ACHN (cell line): ENCODE results near the gene RNF180.
"Not testable (repeated sequence)": the region's sequence is repeated elsewhere in the genome, so short reads cannot be mapped to it uniquely, and the experiment has no call there.

Experiments used
- DNase-seq: peaks from one replicate; pipeline ENCODE4 v3.0.0-alpha.2; 2015
- in situ Hi-C: cut with HindIII; loops from 2 replicates; pipeline ENCODE4 v1.10.0; 2017; ENCODE audit warnings: low sequenced_read_pairs, low pct_ligation_motif_present, low pct_unique_long_range_greater_than_20kb

RNF180 gene

DNA sequence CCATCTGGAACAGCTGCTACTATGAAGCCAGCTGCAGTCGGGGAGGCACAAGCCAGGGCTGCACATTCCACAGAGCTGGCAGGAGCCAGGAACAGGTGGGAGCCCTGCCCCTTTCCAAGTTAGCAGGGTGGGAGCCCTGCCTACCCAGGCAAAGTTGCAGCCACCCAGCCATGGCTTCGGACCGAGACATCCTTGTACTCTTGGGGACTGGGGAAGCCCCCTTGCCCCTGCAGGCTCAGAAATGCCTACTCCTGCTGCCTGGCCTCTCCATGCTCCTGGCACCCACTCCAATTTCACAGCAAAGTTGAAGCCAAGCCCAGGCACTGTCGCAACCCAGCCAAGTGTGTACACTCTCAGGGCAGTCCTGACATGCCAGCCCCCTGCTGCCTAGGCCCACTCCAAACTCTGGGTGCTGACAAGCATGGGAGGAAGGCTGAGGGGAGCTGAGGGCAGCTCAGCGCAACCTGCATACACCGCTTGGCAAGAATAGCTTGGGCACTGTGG is 165.1 kb downstream of the RNF180 start:
- DNase-seq = no peak
- in situ Hi-C loops = no loop called here

DNA sequence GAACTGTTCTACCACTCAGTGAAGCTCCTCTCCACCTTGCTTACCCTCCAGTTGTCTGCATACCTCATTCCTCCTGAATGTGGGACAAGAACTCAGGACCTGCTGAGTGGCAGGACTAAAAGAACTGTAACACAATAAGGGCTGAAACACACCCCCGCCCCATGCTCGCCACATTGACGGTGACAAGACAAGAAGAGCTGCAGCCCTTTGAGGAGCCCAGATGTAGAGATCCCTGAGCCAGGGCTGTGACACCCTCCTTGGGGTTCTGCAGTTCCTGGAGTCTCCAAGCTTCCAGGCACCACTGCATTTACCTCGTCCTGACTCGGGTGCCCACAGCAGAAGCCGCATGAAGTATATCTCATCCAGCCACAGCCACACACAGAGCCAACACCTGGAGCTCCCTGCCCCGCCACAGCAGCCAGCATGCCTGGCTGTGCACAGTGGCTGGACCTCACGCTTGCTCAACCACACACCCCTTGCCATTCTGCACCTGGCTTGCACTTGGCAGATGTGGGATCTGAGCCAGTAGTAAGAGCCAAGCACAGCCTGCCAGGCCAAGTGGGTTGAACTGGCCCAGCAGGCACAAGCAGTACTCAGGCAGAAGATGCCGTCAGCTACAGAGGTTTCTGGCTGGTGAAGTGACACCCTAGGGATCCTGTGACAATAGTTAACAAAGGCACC is 166.1 kb downstream of the RNF180 start:
- in situ Hi-C loops = no loop called here
- no peak for DNase-seq

DNA sequence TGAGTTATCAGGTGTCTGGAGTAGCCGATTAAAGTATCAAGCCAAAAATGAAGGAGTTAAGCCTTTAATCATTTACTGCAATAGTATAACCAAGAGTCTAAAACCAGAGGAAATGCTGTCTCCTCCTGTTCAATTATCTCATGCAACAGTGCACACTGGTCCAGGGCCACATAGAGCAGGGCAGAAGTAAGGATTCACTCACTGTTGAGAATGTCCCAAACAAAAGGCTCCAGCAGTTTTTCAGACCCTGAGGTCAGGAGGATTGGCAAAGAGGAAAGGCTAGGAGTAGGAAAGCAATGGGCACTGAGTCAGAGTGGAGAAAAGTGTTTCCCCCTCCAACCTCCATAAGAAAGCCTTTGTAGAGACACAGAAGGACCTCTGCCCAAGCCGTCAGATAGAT is 168.2 kb downstream of the RNF180 start:
- no peak for DNase-seq

DNA sequence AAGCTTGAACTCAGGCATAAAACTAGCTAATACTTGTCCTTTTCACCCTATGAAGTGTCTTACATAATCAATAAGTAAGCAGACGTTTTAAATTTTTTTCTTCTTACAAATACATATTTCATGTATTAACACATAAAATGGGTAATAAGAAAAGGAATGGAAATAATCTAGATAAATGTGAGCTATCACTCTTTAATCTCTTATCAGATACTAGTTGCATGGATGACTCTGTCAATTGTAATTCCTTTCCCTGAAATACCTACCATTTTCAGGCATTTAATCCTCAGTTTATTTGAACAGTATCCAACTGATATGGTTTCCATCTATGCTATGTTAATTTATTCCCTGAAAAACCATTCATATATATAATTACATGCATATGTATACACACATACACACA is 174.1 kb downstream of the RNF180 start:
- DNase-seq = no peak
- in situ Hi-C loops = no loop called here

More for the DNA sequence above, 168.2 kb downstream of the RNF180 start:
- in situ Hi-C loops = no loop called here

DNA sequence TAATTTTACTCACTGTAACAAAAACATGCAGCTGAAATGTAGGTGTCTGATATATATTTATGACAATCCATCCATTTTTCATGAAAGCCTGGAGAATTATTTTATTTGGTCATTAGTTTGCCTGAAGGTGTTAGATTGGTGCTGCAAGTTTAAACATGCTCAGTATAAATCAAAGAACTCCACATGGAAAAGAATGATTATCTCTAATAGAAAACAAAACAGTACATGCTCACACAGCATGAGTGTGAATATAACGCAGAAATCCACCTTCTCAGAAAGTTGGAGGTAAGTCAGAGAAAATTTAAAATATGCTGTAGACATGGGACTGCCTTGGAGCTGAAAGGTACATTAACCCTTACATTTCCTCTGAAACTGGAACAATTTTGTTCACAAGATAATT is 174.7 kb downstream of the RNF180 start:
- no peak for DNase-seq
- in situ Hi-C loops = no loop called here

DNA sequence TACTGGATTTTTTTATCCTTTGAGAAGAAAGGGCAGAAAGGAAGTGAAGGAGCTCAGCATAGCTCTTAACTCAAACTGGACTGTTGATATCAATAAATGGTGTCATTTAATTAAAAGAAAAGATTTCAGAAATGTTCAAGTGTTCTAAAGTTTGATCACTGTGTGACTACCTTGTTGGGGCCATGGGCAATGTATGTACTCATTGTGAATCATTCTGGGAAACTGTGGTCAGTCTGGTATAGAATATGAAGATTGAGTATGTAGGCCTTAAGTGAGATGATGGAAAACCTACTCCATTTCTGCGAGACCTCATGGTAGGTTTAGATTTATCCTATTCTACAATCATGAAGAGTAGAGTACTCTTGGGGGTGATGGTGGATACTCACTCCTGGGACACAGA is 175.7 kb downstream of the RNF180 start:
- in situ Hi-C loops = no loop called here
- DNase-seq = no peak

DNA sequence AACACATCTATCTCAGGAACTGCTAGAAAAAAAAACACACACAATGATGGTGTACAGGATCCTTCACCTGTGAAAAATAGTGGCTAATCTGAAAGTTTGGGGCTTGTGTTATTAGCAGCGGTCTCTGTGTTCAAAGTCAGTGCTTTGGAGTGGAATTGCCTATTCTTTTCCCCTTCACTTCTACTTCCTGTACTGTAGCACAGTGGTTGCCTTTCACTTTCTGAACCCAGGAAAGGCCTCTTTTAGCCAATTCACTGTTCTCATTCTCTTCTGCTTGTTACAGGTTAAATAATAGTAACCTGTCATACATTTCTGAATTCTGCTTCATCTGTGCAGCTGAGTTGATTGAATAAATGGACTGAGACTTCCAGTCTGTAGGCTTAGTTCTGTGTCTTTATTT is 178.9 kb downstream of the RNF180 start:
- DNase-seq = no peak
- in situ Hi-C loops = no loop called here

DNA sequence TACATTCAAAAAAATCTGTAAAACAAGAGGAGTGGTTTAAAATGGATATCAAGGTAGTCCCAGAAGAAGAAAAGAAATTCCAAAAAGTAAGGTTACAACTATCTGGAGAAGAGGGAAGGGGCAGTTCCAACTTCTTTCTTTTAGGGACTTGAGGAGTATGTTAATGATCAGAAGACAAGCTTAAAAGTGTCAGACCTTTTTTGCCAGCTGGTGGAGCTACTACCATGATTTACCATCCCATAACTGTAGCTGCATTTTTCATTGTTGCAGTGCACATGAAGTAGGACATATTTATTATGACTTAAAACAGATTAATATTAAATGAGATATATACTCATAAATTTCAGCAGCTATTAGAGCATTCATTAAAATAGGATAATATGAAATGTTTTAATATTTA is 181.7 kb downstream of the RNF180 start:
- DNase-seq = peak; percentile 4
- in situ Hi-C loops = no loop called here

DNA sequence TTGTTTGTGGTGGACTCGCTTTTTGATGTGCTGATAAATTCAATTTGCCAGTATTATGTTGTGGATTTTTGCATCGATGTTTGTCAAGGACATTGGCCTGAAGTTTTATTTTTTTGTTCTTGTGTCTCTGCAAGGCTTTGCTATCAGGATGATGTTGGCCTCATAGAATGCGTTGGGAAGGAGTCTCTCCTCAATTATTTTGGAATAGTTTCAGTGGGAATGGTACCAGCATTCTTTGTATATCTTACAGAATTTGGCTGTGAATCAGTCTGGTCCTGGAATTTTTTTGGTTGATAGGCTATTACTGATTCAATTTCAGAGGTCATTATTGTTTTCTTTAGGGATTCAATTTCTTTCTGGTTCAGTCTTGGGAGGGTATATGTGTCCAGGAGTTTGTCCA is 198.8 kb downstream of the RNF180 start:
- DNase-seq = no peak
- in situ Hi-C loops = no loop called here

DNA sequence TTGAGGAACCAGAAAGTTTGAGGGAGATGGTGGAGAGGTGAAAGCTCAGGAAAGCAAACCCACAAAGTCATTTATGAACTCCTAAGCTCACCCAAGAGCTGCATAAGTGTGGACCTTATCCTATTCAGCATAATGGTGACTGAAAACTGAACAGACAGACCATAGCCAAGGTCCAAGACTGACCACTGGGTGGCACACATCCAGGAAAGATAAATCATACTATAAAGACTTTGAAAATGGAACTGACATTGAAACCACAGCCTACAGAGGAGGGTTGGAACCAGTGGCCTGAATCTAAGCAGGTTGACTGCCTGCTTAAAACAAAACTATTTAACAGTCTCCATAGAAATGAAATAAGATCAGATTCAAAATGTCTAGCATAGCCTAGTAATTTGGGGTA is 219.1 kb downstream of the RNF180 start:
- in situ Hi-C loops = no loop called here
- DNase-seq = peak; percentile 30

DNA sequence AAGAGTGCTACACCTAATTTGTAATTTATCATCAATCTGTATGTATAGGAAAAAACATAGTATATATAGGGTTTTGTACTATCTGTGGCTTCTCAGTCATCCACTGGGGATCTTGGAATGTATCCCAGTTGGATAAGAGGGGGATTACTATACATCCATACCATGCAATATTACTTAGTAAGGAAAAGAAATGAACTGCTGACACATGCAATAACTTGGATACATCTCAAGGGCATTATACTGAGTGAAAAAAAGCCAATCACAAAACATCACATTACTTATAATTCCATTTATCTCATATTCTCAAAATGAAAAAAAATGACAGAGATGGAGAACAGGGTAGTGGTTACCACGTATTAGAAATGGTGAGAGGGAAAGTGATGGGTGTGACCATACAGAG is 231.9 kb downstream of the RNF180 start:
- in situ Hi-C loops = no loop called here

DNA sequence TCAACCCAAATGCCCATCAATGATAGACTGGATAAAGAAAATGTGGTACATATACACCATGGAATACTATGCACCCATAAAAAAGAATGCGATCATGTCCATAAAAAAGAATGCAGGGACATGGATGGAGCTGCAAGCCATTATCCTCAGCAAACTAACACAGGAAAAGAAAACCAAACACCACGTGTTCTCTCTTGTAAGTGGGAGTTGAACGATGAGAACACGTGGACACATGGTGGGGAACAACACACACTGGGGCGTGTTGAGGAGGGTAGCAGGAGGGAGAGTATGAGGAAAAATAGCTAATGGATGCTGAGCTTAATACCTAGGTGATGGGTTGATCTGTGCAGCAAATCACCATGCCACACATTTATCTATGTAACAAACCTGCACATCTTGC is 233.1 kb downstream of the RNF180 start:
- in situ Hi-C loops, DNase-seq: not testable (repeated sequence)

More for the DNA sequence above, 231.9 kb downstream of the RNF180 start:
- no peak for DNase-seq

DNA sequence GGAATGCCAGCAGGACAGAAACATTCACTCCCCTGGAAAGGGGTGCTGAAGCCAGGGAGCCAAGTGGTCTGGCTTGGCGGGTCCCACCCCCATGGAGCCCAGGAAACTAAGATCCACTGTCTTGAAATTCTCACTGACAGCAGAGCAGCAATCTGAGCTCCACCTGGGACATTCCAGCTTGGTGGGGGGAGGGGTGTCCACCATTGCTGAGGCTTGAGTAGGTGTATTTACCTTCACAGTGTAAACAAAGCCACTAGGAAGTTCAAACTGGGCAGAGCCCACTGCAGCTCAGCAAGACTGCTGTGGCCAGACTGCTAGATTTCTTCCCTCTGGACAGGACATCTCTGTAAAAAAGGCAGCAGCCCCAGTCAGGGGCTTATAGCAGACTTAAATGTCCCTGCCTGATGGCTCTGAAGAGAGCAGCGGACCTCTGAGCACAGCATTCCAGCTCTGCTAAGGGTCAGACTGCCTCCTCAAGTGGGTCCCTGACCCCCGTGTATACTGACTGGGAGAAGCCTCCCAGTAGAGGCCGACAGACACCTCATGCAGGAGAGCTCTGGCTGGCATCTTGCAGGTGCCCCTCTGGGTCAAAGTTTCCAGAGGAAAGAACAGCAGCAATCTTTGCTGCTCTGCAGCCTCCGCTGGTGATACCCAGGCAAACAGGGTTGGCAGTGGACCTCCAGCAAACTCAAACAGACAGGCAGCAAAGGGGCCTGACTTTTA is 241.6 kb downstream of the RNF180 start:
- DNase-seq, in situ Hi-C loops: not testable (repeated sequence)

DNA sequence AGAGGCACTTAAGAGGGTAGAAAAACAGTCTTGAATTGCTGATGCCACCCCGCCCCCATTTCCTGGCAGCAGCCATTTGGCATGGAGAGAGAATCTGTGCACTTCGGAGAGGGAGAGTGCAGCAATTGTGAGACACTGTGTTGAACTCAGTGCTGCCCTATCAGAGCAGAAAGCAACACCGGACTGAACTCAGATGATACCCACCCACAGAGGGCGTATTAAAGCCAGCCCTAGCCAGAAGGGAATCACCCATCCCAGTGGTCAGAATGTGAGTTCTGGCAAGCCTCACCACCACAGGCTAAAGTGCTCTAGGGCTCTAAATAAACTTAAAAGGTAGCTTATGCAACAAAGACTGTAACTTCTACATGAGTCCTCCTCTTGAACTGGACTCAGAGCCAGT is 251.7 kb downstream of the RNF180 start:
- in situ Hi-C loops = no loop called here

DNA sequence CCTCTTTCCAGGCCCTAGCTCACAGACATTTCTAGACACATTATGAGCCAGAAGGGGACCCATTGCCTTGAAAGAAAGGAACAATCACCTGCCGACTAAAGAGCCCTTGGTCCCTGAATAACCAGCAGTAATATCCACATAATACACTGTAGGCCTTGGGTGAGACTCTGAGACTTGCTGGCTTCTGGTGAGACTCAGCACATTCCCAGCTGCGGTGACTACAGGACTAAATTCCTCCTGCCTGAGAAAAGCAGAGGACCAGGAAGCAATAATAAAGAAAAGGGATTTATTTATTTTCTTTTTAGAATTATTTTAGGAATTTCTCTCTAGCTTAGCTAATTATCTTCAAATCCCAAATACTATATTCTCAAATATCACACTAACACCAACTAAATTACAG is 252.4 kb downstream of the RNF180 start:
- in situ Hi-C loops = no loop called here
- DNase-seq = no peak

More for the DNA sequence above, 251.7 kb downstream of the RNF180 start:
- no peak for DNase-seq
